ENCODE results near the gene KRTAP12-3.
A peak's percentile ranks its signal among the peaks of the same experiment; 100 is the strongest.
"Not testable (repeated sequence)": the region's sequence is repeated elsewhere in the genome, so short reads cannot be mapped to it uniquely, and the experiment has no call there.

Gene KRTAP12-3

DNA sequence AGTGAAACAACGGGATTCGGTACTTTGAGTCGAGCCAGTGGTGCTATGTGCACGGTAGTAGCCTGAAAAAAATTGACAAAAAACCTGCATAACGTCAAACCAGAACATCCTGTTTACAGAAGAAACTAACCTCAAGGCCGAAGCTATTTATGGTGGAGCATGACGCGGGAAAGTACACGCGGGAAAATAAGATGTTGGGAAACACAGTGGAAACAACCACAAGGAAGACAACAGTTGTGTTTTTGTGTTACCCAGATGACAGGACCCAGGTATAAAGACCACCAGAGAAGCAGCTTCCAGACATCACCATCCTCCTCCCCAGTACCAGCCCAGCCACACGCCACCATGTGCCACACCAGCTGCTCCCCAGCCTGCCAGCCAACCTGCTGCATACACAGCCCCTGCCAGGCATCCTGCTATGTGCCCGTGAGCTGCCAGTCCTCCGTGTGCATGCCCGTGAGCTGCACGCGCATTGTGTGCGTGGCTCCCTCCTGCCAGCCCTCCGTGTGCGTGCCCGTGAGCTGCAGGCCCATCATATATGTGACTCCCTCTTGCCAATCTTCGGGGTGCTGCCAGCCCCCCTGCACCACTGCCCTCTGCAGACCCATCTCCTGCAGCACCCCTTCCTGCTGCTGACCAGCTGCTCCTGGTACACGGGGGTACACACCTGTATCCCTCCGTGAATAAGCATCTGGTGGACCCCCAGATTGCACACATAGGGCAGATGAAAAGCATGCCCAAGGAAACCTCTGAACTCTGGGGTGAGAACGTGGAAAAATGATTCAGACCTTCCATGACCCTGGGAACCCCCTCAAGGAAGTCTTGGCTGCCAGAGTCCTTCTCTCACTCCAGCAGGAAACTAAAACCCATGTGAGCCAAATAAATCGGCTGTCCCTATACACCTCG, at the start of gene KRTAP12-3:
KRTAP12-3 (plus strand) TSS at position 298 of the 906 bp plus-strand sequence; CDS start at position 346, 48 bp downstream.
- DNase-seq = no peak

GRCh38 chr21:44609193-44609592, 48.5 kb upstream of the KRTAP12-3 start:
- no peak for DNase-seq

GRCh38 chr21:44610157-44610843, 47.4 kb upstream of the KRTAP12-3 start:
- DNase-seq = not testable (repeated sequence)

DNA sequence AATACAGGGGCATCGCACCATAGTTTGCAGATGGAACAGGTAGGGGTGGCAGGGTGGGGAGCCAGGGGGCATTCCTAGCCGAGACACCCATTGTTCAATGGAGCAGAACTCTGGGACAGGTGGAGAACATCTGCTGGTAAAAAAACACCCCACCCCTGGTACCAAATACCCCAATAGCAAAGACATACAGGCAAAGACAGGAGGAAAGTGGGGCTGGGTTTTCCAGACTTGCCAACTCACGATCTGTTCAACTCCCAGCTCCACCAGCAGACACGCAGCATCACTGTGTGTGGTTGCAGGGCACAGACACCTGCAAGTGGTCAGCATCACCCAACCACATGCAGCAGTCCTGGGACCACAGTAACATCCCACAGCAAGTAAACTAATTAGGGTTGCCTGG, 46.2 kb upstream of the KRTAP12-3 start:
- no peak for DNase-seq

DNA sequence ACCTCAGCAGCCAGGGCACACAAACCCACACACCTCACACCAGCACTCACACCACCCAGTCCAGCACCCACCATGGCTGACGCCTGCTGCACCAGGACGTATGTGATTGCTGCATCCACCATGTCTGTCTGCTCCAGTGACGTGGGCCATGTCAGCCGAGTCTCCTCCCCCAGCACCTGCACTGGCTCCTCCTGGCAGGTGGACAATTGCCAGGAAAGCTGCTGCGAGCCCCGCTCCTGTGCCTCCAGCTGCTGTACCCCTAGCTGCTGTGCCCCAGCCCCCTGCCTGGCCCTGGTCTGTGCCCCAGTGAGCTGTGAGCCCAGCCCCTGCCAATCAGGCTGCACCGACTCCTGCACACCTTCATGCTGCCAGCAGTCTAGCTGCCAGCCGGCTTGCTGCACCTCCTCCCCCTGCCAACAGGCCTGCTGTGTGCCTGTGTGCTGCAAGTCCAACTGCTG, 45.7 kb upstream of the KRTAP12-3 start, which contains the start of gene KRTAP10-8:
KRTAP10-8 (plus strand) TSS at position 51 of the 458 bp plus-strand sequence; CDS start at position 73, 22 bp downstream.
- no peak for DNase-seq

- DNase-seq = no peak
Measured at GRCh38 chr21:44612669-44613229, 45.0 kb upstream of the KRTAP12-3 start.

DNA sequence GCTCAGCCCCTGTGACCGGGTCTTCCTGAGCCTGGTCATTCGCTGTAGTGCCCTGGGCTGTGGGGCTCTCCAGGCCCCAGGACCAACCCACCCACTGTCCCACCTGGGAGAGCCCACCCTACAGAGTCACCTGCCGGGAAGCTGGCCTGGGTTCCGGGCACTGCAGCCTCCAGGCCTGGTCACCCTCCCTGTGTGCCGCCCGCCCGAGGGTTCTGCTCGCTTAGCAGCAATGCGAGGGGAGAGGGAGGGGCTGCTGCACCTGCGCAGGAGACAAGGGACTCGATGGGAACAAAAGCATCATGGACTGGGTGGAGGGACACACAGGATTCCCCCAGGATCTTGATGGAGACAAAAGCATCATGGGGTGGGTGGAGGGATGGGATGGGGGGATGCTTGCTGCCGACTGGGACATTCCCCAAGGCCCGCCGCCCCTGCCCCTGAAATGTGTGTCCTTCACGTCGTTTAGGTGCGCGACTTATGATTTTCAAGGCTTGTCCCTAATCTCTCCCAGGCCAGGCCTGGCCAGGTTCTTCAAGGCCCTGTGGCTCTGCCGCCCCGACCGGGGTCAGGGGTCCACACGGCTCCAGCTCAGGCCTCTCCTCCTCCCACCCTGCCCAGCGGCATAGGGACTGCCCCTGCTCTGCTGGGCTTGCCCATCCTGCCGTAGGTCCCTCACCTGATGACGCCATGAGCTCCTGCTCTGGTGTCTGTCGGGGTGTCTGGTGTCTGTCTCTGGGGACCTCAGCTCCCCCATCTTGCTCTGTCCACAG, 44.2 kb upstream of the KRTAP12-3 start:
- no peak for DNase-seq

- DNase-seq = no peak
Measured at GRCh38 chr21:44614161-44614631, 43.5 kb upstream of the KRTAP12-3 start.

DNA sequence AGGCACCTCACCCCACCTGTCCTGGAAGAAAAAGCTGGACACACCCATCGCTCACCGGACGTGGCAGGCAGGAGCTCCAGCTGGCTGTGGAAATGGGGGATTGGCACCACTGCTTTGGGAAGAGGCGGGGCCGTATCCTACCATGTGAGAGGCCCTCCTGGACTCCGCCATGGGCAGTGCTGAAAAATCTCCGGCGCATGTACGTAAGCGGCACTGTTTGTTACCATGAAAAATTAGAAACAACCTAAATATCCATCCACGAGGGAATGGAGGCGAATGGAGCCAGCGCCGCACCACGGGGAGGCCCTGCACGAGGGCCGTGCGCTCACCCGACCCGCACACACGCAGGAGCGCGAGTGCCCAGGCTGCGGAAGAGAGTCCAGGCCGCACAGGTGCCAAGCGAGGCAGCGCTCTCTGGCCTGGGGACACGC, 42.8 kb upstream of the KRTAP12-3 start:
- no peak for DNase-seq

DNA sequence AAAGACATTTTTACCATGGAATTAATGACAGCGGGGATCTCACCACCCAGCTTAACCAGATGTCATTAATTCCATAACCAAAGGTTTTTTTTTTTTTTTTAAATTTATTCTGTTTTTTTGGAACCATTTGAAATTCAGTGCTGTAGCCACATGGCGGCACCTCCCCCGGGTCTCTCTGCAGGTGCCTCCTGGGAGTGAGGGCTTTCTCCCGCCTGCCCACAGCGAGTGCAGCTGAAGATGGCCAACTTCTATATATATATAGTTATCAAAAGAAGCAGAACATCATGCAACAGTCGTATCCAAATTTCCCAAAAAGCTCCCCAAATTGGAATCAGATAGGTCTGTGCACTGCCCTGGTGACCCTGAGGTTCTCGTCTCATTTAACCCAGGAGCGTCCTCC, 42.3 kb upstream of the KRTAP12-3 start:
- no peak for DNase-seq

GRCh38 chr21:44615911-44616590, 41.7 kb upstream of the KRTAP12-3 start:
- DNase-seq = no peak

- no peak for DNase-seq
Measured at GRCh38 chr21:44616591-44616926, 41.2 kb upstream of the KRTAP12-3 start.

- no peak for DNase-seq
Measured at GRCh38 chr21:44617071-44617501, 40.6 kb upstream of the KRTAP12-3 start.

- peak in 1 of 56 donors; percentile 8 for DNase-seq
Measured at GRCh38 chr21:44618504-44618903, 39.2 kb upstream of the KRTAP12-3 start.

DNA sequence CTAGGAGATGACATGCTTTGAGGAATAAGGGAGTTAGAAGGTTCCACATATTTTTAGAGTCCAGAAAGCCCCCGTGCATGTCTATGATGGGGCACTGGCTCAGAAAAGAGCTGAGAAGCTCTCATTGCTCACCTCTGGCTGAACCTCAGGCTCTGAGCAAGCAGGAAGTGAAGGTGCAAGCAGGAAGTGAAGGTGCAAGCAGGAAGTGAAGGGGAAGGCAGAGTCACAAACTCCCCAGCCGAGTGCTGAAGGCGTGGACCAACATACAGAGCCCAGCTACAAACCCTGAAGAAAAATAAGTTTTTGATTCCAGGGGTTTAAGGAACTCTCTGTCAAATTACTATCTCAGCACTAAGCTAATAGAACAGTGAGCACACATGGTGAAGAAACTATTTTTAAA, 38.8 kb upstream of the KRTAP12-3 start:
- no peak for DNase-seq

DNA sequence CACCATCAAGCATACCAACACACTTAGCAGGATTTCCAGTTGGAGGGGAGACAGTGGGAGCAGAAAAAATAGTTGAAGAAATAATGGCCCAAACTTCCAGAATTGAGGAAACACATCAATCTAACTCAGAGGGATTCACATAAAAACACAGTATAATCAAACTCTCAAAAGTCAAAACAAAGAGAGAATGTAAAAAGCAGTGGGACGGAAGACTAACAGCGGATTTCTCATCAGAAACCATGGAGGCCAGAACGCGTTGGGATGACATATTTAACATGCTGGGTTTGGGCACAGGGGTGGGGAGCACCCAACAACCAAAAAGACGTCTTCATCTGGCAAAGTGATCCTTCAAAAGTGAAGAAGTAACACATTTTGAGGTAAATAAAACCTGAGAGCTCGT, 37.8 kb upstream of the KRTAP12-3 start:
- no peak for DNase-seq

DNA sequence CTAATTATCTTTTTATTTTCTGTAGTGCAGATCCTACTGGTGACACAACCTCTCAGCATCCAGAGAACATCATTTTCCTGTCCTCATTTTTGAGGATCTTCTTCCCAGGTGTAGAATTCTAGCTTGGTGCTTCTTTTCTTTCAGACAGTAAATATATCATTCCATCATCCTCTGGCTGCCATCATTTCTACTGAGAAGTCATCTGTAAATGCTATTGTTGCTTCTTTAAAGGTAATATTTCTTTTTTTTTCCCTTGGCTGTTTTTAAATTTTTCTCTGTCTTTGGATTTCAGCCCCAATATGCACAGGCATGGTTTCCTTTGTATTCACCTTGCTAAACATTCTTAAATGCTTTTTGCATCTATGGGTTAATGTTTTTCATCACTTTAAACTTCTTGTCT, 34.2 kb upstream of the KRTAP12-3 start:
- DNase-seq = no peak

GRCh38 chr21:44625756-44626155, 32.0 kb upstream of the KRTAP12-3 start:
- DNase-seq = no peak

DNA sequence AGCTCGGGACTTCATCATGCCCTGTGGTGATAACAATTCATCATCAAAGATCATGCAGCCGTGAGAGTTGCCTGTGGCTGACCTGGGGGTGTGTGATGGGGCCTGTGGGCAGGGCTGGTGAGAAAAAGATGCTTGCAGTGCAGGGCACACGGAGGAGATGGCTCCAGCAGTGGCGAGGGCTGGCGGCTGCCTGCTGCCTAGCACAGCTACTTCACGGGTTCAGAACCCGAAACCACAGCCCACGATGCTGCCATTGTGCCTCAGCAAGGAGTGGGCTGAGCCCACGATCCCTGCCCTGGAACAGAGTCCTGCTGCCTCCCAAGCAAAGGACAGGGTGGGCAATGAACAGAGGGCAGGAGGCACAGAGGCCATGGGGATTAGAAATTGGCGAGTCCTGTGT, 31.5 kb upstream of the KRTAP12-3 start:
- DNase-seq = no peak

DNA sequence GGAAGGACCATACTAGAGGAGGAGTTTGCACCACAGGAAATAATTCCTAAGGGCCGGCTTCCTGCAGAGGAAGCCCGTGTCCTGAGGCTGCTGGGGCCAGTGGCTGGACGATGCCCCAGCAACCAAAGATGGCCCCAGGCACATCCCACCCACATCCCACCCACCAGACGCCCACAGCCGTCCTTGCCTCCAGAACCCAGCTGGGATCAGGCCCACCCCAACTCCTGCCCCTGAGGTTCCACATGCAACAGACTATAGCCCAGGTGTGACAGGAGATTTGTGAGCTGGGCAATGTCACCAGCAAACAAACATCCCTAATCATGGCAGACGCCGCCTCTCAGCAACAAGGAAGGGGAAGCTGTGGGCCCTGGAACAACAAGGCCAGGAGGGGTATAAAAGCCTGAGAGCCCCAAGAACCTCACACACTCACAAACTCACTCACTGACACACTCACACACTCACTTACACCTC, 31.0 kb upstream of the KRTAP12-3 start, which contains the start of gene KRTAP10-9:
KRTAP10-9 (plus strand) TSS at position 421 of the 471 bp plus-strand sequence. CDS start 79 bp downstream, outside the sequence.
- DNase-seq = no peak
